ENCODE results near the gene TRIM7. TPM values are rescaled to one million over a fixed set of nuclear protein-coding genes. Genes with fewer than 3 reads are reported as not detected.
"Not testable (repeated sequence)": the region's sequence is repeated elsewhere in the genome, so short reads cannot be mapped to it uniquely, and the experiment has no call there.

TRIM7 gene
- total and polyA plus RNA-seq, 2 donors = 0.38 to 5.3 TPM

- Histone ChIP-seq H3K36me3 (ENCODE audit: control insufficient read depth in 2 of 2, insufficient read depth in 2 of 2, low read length in 1 of 2) (no peaks in the 10 kb centered on the region), H3K4me3 (ENCODE audit: low read length in 2 of 2) (no peak overlapping the region), H3K4me1 (ENCODE audit: control insufficient read depth in 2 of 2, insufficient read depth in 2 of 2, low read length in 2 of 2) (peaks cover 14 to 57% of the 10 kb centered on the region in 2 donors), H3K27me3 (ENCODE audit: control insufficient read depth in 2 of 2, insufficient read depth in 1 of 2, low read length in 1 of 2) (peaks cover 13 to 88% of the 10 kb centered on the region in 2 donors), H3K9me3 (ENCODE audit: control insufficient read depth in 2 of 2, insufficient read depth in 1 of 2, low read length in 1 of 2) (peaks cover 1 to 11% of the 10 kb centered on the region in 2 donors), H3K27ac (ENCODE audit: low read depth in 1 of 2, low read length in 1 of 2) (no peak overlapping the region)
- WGBS = 97% methylated on average over 6 of the region's 6 CpGs
- DNase-seq (ENCODE audit: low read depth in 6 of 9, low spot score in 9 of 9) = no peak
Measured at GRCh38 chr5:181186022-181186421, 19.0 kb downstream of the TRIM7 start.

GRCh38 chr5:181185560-181185959, 19.4 kb downstream of the TRIM7 start:
- DNase-seq (ENCODE audit: low read depth in 6 of 9, low spot score in 9 of 9) = no peak
- 95% methylated on average over 13 of the region's 13 CpGs for WGBS
- no peaks in the 10 kb centered on the region for H3K36me3 ChIP-seq (ENCODE audit: control insufficient read depth in 2 of 2, insufficient read depth in 2 of 2, low read length in 1 of 2)
- no peak overlapping the region for H3K4me3 ChIP-seq (ENCODE audit: low read length in 2 of 2)
- no peak overlapping the region for H3K27ac ChIP-seq (ENCODE audit: low read depth in 1 of 2, low read length in 1 of 2)
- H3K4me1 ChIP-seq (ENCODE audit: control insufficient read depth in 2 of 2, insufficient read depth in 2 of 2, low read length in 2 of 2) = peaks cover 14 to 52% of the 10 kb centered on the region in 2 donors
- H3K27me3 ChIP-seq (ENCODE audit: control insufficient read depth in 2 of 2, insufficient read depth in 1 of 2, low read length in 1 of 2) = peaks cover 13 to 86% of the 10 kb centered on the region in 2 donors
- peaks cover 1 to 11% of the 10 kb centered on the region in 2 donors for H3K9me3 ChIP-seq (ENCODE audit: control insufficient read depth in 2 of 2, insufficient read depth in 1 of 2, low read length in 1 of 2)

- 80% methylated on average over 16 of the region's 16 CpGs for WGBS
- H3K4me1 ChIP-seq (ENCODE audit: control insufficient read depth in 2 of 2, insufficient read depth in 2 of 2, low read length in 2 of 2) = peaks cover 9 to 45% of the 10 kb centered on the region in 2 donors
- H3K27ac ChIP-seq (ENCODE audit: low read depth in 1 of 2, low read length in 1 of 2) = no peak overlapping the region
Measured at GRCh38 chr5:181184845-181185216, 20.2 kb downstream of the TRIM7 start.

GRCh38 chr5:181182651-181183050, 22.3 kb downstream of the TRIM7 start:
- DNase-seq (ENCODE audit: low read depth in 6 of 9, low spot score in 9 of 9) = no peak
- WGBS = 76% methylated on average over 12 of the region's 12 CpGs
- Histone ChIP-seq H3K27me3 (ENCODE audit: control insufficient read depth in 2 of 2, insufficient read depth in 1 of 2, low read length in 1 of 2) (peaks cover 9 to 67% of the 10 kb centered on the region in 2 donors), H3K4me1 (ENCODE audit: control insufficient read depth in 2 of 2, insufficient read depth in 2 of 2, low read length in 2 of 2) (peaks cover 0 to 25% of the 10 kb centered on the region in 2 donors), H3K27ac (ENCODE audit: low read depth in 1 of 2, low read length in 1 of 2) (no peak overlapping the region), H3K9me3 (ENCODE audit: control insufficient read depth in 2 of 2, insufficient read depth in 1 of 2, low read length in 1 of 2) (peaks cover 1 to 4% of the 10 kb centered on the region in 2 donors), H3K36me3 (ENCODE audit: control insufficient read depth in 2 of 2, insufficient read depth in 2 of 2, low read length in 1 of 2) (no peaks in the 10 kb centered on the region), H3K4me3 (ENCODE audit: low read length in 2 of 2) (no peak overlapping the region)

More at GRCh38 chr5:181184845-181185216, 20.2 kb downstream of the TRIM7 start:
- Histone ChIP-seq H3K36me3 (ENCODE audit: control insufficient read depth in 2 of 2, insufficient read depth in 2 of 2, low read length in 1 of 2) (no peaks in the 10 kb centered on the region), H3K27me3 (ENCODE audit: control insufficient read depth in 2 of 2, insufficient read depth in 1 of 2, low read length in 1 of 2) (peaks cover 9 to 86% of the 10 kb centered on the region in 2 donors), H3K9me3 (ENCODE audit: control insufficient read depth in 2 of 2, insufficient read depth in 1 of 2, low read length in 1 of 2) (peaks cover 1 to 11% of the 10 kb centered on the region in 2 donors), H3K4me3 (ENCODE audit: low read length in 2 of 2) (no peak overlapping the region)
- no peak for DNase-seq (ENCODE audit: low read depth in 6 of 9, low spot score in 9 of 9)

- Histone ChIP-seq H3K36me3 (ENCODE audit: control insufficient read depth in 2 of 2, insufficient read depth in 2 of 2, low read length in 1 of 2) (no peaks in the 10 kb centered on the region), H3K4me3 (ENCODE audit: low read length in 2 of 2) (no peak overlapping the region), H3K27me3 (ENCODE audit: control insufficient read depth in 2 of 2, insufficient read depth in 1 of 2, low read length in 1 of 2) (peaks cover 12 to 67% of the 10 kb centered on the region in 2 donors), H3K4me1 (ENCODE audit: control insufficient read depth in 2 of 2, insufficient read depth in 2 of 2, low read length in 2 of 2) (peaks cover 0 to 21% of the 10 kb centered on the region in 2 donors), H3K9me3 (ENCODE audit: control insufficient read depth in 2 of 2, insufficient read depth in 1 of 2, low read length in 1 of 2) (peaks cover 1 to 4% of the 10 kb centered on the region in 2 donors), H3K27ac (ENCODE audit: low read depth in 1 of 2, low read length in 1 of 2) (no peak overlapping the region)
- DNase-seq (ENCODE audit: low read depth in 6 of 9, low spot score in 9 of 9) = peak in 3 of 9 donors; percentile 41 to 68 (median 54)
- WGBS = 52% methylated on average over 25 of the region's 25 CpGs
Measured at GRCh38 chr5:181181650-181182565, 23.1 kb downstream of the TRIM7 start.

- H3K27ac ChIP-seq (ENCODE audit: low read depth in 1 of 2, low read length in 1 of 2); DNase-seq (ENCODE audit: low read depth in 6 of 9, low spot score in 9 of 9); H3K36me3 ChIP-seq (ENCODE audit: control insufficient read depth in 2 of 2, insufficient read depth in 2 of 2, low read length in 1 of 2); H3K9me3 ChIP-seq (ENCODE audit: control insufficient read depth in 2 of 2, insufficient read depth in 1 of 2, low read length in 1 of 2); H3K4me3 ChIP-seq (ENCODE audit: low read length in 2 of 2): not testable (repeated sequence)
- 78% methylated on average over 14 of the region's 14 CpGs for WGBS
- peaks cover 24 to 74% of the 10 kb centered on the region in 2 donors for H3K27me3 ChIP-seq (ENCODE audit: control insufficient read depth in 2 of 2, insufficient read depth in 1 of 2, low read length in 1 of 2)
- peaks cover 0 to 12% of the 10 kb centered on the region in 2 donors for H3K4me1 ChIP-seq (ENCODE audit: control insufficient read depth in 2 of 2, insufficient read depth in 2 of 2, low read length in 2 of 2)
Measured at GRCh38 chr5:181177559-181177958, 27.4 kb downstream of the TRIM7 start.

GRCh38 chr5:181176254-181176952, 28.6 kb downstream of the TRIM7 start:
- WGBS = 78% methylated on average over 3 of the region's 3 CpGs
- H3K27me3 ChIP-seq (ENCODE audit: control insufficient read depth in 2 of 2, insufficient read depth in 1 of 2, low read length in 1 of 2) = peaks cover 27 to 74% of the 10 kb centered on the region in 2 donors

GRCh38 chr5:181173420-181174342, 31.3 kb downstream of the TRIM7 start:
- Histone ChIP-seq H3K27ac (ENCODE audit: low read depth in 1 of 2, low read length in 1 of 2) (no peak overlapping the region), H3K4me1 (ENCODE audit: control insufficient read depth in 2 of 2, insufficient read depth in 2 of 2, low read length in 2 of 2) (peaks cover 0 to 10% of the 10 kb centered on the region in 2 donors), H3K9me3 (ENCODE audit: control insufficient read depth in 2 of 2, insufficient read depth in 1 of 2, low read length in 1 of 2) (peaks cover 0 to 8% of the 10 kb centered on the region in 2 donors), H3K4me3 (ENCODE audit: low read length in 2 of 2) (no peak overlapping the region), H3K36me3 (ENCODE audit: control insufficient read depth in 2 of 2, insufficient read depth in 2 of 2, low read length in 1 of 2) (no peaks in the 10 kb centered on the region), H3K27me3 (ENCODE audit: control insufficient read depth in 2 of 2, insufficient read depth in 1 of 2, low read length in 1 of 2) (peaks cover 44 to 86% of the 10 kb centered on the region in 2 donors)
- WGBS = 10% methylated on average over 50 of the region's 50 CpGs
- DNase-seq (ENCODE audit: low read depth in 6 of 9, low spot score in 9 of 9) = peak in 2 of 9 donors; percentile 36 to 57

More at GRCh38 chr5:181176254-181176952, 28.6 kb downstream of the TRIM7 start:
- Histone ChIP-seq H3K9me3 (ENCODE audit: control insufficient read depth in 2 of 2, insufficient read depth in 1 of 2, low read length in 1 of 2) (peaks cover 0 to 8% of the 10 kb centered on the region in 2 donors), H3K4me1 (ENCODE audit: control insufficient read depth in 2 of 2, insufficient read depth in 2 of 2, low read length in 2 of 2) (peaks cover 0 to 4% of the 10 kb centered on the region in 2 donors), H3K27ac (ENCODE audit: low read depth in 1 of 2, low read length in 1 of 2) (no peak overlapping the region), H3K4me3 (ENCODE audit: low read length in 2 of 2) (no peak overlapping the region), H3K36me3 (ENCODE audit: control insufficient read depth in 2 of 2, insufficient read depth in 2 of 2, low read length in 1 of 2) (no peaks in the 10 kb centered on the region)
- no peak for DNase-seq (ENCODE audit: low read depth in 6 of 9, low spot score in 9 of 9)

All from thymus (tissue), 11 donors.